Ovary (tissue), 3 donors: ENCODE data around the gene ZNF511.

ENCODE experiments used
- CTCF ChIP-seq, 3 donors: fragments of 450-650 bp in 2 of 3; fragments of 200-600 bp in 1 of 3; IDR thresholded peaks; one replicate each; pipeline versions ENCODE4 v1.5.1 to v1.8.0; 2016 to 2022; ENCODE audit warnings: antibody characterized with exemption in 3 of 3, mild to moderate bottlenecking in 1 of 3
- EP300 ChIP-seq: sonication (generic); formaldehyde crosslinking; IDR thresholded peaks from one replicate; pipeline ENCODE4 v1.6.1; 2017; ENCODE audit warnings: antibody characterized with exemption
- donor health status: DM: no; HTN: no; CAD: no.

GRCh38 chr10:133267293-133267692 lies 41.4 kb upstream of the ZNF511 start:
- TF ChIP-seq CTCF (IDR thresholded peaks at IDR 0.05): no peak
- no peak for TF ChIP-seq EP300
